Omental fat pad (tissue), 4 donors: ENCODE results near the gene SLC8A1. TPM values are rescaled to one million over a fixed set of nuclear protein-coding genes. Genes with fewer than 3 reads are reported as not detected.

ENCODE experiments used
- ATAC-seq: fragments of 150-250 bp; one replicate; pipeline ENCODE4 v1.9.1; 2016; ENCODE audit warnings: mild to moderate bottlenecking, moderate library complexity; ENCODE audit not compliant: low FRiP score
- DNase-seq: peaks from one replicate; pipeline ENCODE4 v3.0.0-alpha.2; 2019; ENCODE audit warnings: low spot score
- total RNA-seq, 4 donors: library from RNA; depleted of rRNA; stranded (reverse); fragments of >200 nt; gene quantifications; one replicate each; pipeline ENCODE4 v1.1.0, GENCODE V29; 2016
- TF ChIP-seq, protein P1 (sequence below), 3 donors: fragments of 450-650 bp; IDR thresholded peaks; one replicate each; pipeline ENCODE4 v1.5.1; 2016 to 2017; ENCODE audit warnings: antibody characterized with exemption in 3 of 3, mild to moderate bottlenecking in 3 of 3, moderate library complexity in 2 of 3

Gene SLC8A1
- total RNA-seq, 4 donors from 2014 or later: 17.5 to 47.0 (median 30.0) TPM

DNA sequence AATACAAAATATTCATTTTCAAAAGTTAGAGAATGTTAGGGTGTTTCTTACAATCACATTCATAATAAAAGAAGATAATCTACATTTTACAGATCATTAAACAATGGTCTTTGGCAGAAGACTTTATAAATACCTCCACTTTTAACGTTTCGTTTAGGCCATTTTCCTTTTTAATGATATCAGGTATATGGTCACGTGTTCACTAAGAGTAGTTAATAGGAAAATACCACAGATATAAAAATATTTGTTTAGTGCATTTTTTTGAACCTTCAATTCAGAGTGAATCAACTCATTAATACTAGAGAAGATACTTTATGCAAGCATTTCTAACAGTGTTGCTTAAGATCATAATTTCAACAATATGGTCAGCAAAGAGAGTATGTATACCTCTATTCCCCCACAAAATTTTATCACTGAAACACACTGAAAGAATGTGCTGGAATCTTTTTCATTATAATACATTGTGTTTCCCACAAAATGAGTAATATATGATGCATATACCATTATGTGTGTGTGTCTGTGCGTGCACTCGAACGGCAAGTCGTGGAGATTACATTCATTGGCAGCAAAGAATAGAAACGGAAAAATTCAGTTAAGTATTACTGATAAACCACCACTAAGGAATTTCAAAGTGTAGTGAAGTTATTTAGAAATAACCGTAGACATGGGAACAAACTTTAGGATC, 353.0 kb downstream of the SLC8A1 start:
- TF ChIP-seq, protein P1, sequence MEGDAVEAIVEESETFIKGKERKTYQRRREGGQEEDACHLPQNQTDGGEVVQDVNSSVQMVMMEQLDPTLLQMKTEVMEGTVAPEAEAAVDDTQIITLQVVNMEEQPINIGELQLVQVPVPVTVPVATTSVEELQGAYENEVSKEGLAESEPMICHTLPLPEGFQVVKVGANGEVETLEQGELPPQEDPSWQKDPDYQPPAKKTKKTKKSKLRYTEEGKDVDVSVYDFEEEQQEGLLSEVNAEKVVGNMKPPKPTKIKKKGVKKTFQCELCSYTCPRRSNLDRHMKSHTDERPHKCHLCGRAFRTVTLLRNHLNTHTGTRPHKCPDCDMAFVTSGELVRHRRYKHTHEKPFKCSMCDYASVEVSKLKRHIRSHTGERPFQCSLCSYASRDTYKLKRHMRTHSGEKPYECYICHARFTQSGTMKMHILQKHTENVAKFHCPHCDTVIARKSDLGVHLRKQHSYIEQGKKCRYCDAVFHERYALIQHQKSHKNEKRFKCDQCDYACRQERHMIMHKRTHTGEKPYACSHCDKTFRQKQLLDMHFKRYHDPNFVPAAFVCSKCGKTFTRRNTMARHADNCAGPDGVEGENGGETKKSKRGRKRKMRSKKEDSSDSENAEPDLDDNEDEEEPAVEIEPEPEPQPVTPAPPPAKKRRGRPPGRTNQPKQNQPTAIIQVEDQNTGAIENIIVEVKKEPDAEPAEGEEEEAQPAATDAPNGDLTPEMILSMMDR (IDR thresholded peaks at IDR 0.05): no peak
- ATAC-seq: no peak
- DNase-seq: no peak

DNA sequence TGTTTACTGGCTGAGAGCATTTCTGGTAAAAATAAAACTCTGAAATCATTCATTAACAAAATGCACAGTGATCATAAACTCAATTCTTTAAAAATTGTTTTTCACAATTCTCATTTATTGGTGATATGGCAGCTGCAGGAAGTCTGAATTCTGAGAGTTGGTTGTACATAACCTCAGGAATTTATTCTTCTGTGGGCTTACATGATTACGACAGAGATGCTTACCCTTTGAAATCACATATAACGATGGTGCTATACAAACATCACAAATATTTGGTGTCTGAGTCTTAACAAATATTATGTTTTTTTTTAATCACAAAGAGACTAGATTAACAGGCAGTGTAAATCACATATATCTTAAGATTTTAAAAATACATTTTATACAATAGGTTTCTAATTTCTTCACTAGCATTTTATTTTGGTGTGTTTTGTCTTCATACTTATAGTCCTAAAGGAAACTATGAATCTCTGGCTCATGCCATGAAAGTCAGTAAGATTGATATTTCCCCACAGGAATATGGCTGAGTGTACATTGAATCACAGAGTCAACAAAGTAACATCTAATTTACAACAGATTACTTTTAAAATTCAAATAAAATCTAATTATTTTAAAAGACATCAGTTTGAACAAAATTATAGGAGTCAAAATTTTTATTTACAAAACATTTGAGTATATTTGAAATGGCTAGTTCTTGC, 354.1 kb downstream of the SLC8A1 start:
- ATAC-seq (no peak), DNase-seq (no peak)
- TF ChIP-seq, protein P1 (IDR thresholded peaks at IDR 0.05): no peak

DNA sequence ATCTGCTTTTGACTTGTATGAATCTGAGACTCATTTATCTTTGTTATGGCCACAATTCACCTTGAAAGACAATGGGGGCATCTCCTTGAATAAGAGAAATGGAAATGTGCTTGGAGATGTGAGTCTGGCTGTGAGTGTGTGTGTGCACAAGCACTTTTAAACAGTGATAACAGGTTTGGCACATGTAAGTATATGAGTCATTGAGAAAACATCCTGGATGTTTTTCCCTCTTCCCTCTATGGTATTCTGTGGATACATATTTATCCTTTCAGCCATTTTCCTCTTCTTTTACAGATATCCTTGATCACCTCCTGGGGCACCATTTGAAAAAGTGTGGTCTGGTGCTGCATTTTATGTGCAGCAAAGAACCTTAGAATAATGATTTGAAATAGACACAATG, 355.5 kb downstream of the SLC8A1 start:
- DNase-seq (no peak), ATAC-seq (no peak)
- TF ChIP-seq, protein P1 (IDR thresholded peaks at IDR 0.05): no peak

DNA sequence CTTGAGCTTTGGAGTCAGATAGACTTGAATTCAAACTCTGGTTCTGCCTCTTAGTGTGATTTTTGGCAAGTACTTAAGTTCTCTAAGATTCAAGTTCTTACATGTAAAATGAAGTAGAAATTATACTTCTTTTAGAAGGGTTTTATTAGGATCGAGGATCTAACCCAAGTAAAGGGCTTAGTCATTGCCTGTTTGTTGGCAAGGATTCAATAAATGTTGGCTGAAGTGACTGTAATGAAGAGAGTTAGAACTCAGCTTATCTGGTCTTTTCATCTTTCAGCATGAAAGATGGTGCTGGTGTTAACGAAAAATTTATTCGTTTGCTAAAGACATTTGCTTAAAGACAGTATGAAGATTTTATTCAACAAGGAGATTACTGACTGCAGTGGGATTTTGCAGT, 356.9 kb downstream of the SLC8A1 start:
- DNase-seq (no peak), ATAC-seq (no peak)
- TF ChIP-seq, protein P1 (IDR thresholded peaks at IDR 0.05): no peak

DNA sequence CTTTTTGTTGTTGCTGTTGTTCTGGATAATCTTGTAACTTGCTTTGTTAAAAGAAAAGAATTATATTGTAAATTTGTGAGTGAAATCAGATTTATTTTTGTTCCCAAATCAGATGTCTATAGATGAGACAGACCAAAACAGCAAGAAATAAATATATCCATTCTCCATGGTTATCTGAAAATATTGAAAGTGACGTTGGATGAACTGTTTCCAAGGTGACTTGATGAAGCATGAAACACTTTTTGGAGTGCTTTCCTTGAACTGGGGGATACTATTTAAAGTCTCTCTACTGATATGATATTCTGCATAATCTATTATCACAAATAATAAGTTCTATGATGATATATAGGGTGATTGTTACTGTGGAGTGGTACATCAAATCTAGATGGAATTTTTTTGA, 357.4 kb downstream of the SLC8A1 start:
- TF ChIP-seq, protein P1 (IDR thresholded peaks at IDR 0.05): no peak
- DNase-seq: no peak
- no peak for ATAC-seq

DNA sequence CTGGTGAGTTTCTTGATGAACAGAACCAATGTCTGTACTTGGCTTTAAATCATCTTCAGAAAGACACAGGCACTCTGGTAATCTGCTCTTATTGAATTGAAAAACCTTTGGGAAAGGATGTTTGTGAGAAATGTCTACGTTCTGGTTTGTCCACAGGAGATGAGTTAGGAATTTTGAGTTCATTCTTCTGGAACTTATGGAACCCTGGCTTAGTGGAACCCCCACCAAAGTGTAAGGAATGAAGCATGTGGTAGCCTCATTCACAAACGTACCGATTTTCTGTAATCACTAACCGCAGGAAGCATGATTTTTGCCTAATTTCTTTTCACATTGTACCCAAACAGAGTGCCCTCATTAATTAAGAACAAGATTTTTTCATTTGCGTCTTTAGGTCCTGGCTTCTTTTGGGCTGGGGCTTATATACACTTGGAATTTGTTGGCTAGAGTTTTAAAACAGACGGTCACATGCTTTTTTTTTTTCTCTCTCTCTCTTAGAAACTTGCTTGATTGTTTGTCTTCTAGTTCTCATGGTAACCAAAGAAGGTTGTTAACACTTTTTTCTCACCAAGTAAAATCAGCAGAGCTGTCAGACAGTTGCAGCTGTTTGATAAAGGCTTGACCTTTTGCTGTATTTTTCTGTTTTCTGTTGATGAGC, 358.7 kb downstream of the SLC8A1 start:
- DNase-seq: no peak
- peak; percentile 47 for ATAC-seq
- TF ChIP-seq, protein P1 (IDR thresholded peaks at IDR 0.05): no peak
